ENCODE measurements around the gene MAST3.

DNA sequence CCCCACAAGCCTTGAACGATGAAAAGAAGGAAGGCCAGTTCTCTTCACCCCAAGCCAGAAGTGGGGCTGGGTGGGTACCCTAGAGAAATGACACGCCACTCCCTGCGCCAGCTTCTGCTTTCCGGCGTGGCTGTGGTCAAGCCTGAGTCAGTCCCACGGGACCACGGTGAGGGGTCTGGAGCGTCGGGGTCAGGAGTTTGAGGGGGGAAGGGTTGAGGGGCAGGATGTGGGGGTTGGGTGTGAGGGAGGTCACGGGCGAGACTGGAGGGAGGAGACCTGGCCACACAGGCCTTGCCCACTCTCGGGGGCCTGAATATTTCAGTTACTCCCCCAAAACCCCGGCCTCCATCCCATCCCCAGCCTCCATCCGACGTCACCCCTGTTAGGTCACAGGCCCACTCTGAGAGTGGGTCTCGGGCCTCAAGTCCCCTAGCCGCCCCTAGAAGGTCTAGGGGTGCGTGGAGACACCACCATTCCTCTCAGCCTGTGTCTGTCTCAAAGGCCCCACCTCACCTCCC, 75.5 kb downstream of the MAST3 start:
- no peak for TF ChIP-seq POLR2A (IDR thresholded peaks at IDR 0.05)
- TF ChIP-seq CTCF (IDR thresholded peaks at IDR 0.05 in 8 of 11, conservative IDR thresholded peaks at IDR 0.05 in 3 of 11): no peak
